SK-N-SH treated with all-trans-retinoic acid at 6 μM for 48 hours (cell line): Measurements from ENCODE around the gene ZFHX2.

Experiments
- ATAC-seq: fragments of 200-7000 bp; cut with Tn5 transposase; 3 replicates; pipeline ENCODE4 v1.9.1; 2020; ENCODE audit warnings: mild to moderate bottlenecking, moderate library complexity
- ARNTL ChIP-seq: fragments of 450-650 bp; formaldehyde crosslinking; IDR thresholded peaks from 2 replicates; pipeline ENCODE4 v1.5.0; 2020; ENCODE audit warnings: low read depth, mild to moderate bottlenecking, moderate library complexity, borderline replicate concordance
- BACH2 ChIP-seq: fragments of 250-450 bp; sonication (Bioruptor Pico); IDR thresholded peaks from 2 replicates; pipeline ENCODE4 v1.9.0; 2021; ENCODE audit warnings: mild to moderate bottlenecking, borderline replicate concordance
- CREB5 ChIP-seq: fragments of 250-450 bp; sonication (Bioruptor Pico); IDR thresholded peaks from 2 replicates; pipeline ENCODE4 v1.5.1; 2020; ENCODE audit warnings: low read depth, mild to moderate bottlenecking, moderate library complexity
- CSRNP3 ChIP-seq: fragments of 250-450 bp; sonication (Bioruptor Pico); IDR thresholded peaks from 2 replicates; pipeline ENCODE4 v1.5.1; 2021; ENCODE audit warnings: mild to moderate bottlenecking, moderate library complexity
- GLIS3 ChIP-seq: fragments of 250-450 bp; sonication (Bioruptor Pico); IDR thresholded peaks from 2 replicates; pipeline ENCODE4 v1.5.0; 2020; ENCODE audit warnings: mild to moderate bottlenecking, moderate library complexity
- ISL1 ChIP-seq: fragments of 250-450 bp; sonication (Bioruptor Pico); IDR thresholded peaks from 2 replicates; pipeline ENCODE4 v2.1.2; 2022; ENCODE audit warnings: mild to moderate bottlenecking, moderate library complexity
- OSR1 ChIP-seq: fragments of 250-450 bp; sonication (Bioruptor Pico); IDR thresholded peaks from 2 replicates; pipeline ENCODE4 v1.8.0; 2022; ENCODE audit warnings: moderate library complexity, mild to moderate bottlenecking, inconsistent platforms
- PPARA ChIP-seq: fragments of 250-450 bp; sonication (Bioruptor Pico); IDR thresholded peaks from 2 replicates; pipeline ENCODE4 v1.5.0; 2020; ENCODE audit warnings: mild to moderate bottlenecking, borderline replicate concordance
- RARB ChIP-seq: fragments of 250-450 bp; sonication (Bioruptor Pico); IDR thresholded peaks from 2 replicates; pipeline ENCODE4 v1.8.0; 2021; ENCODE audit warnings: mild to moderate bottlenecking, moderate library complexity
- SNAI2 ChIP-seq: fragments of 250-450 bp; sonication (Bioruptor Pico); IDR thresholded peaks from 2 replicates; pipeline ENCODE4 v1.5.0; 2020; ENCODE audit warnings: mild to moderate bottlenecking, moderate library complexity
- TCF4 ChIP-seq: fragments of 250-450 bp; sonication (Bioruptor Pico); IDR thresholded peaks from 2 replicates; pipeline ENCODE4 v1.8.0; 2021; ENCODE audit warnings: mild to moderate bottlenecking, moderate library complexity, borderline replicate concordance
- TOX ChIP-seq: fragments of 250-450 bp; sonication (Bioruptor Pico); IDR thresholded peaks from 2 replicates; pipeline ENCODE4 v1.8.0; 2021; ENCODE audit warnings: mild to moderate bottlenecking, moderate library complexity, borderline replicate concordance
- ZFP3 ChIP-seq: fragments of 250-450 bp; sonication (Bioruptor Pico); IDR thresholded peaks from 2 replicates; pipeline ENCODE4 v1.5.0; 2020; ENCODE audit warnings: mild to moderate bottlenecking, moderate library complexity
- ZFP30 ChIP-seq: fragments of 450-650 bp; formaldehyde crosslinking; IDR thresholded peaks from 2 replicates; pipeline ENCODE4 v1.5.0; 2022; ENCODE audit warnings: mild to moderate bottlenecking, moderate library complexity
- ZNF565 ChIP-seq: fragments of 450-650 bp; formaldehyde crosslinking; conservative IDR thresholded peaks from 2 replicates; pipeline ENCODE4 v1.5.0; 2020; ENCODE audit warnings: low read depth, mild to moderate bottlenecking, moderate library complexity
- ZNF70 ChIP-seq: fragments of 450-650 bp; formaldehyde crosslinking; IDR thresholded peaks from 2 replicates; pipeline ENCODE4 v1.5.0; 2020; ENCODE audit warnings: mild to moderate bottlenecking, moderate library complexity
- ZNF8 ChIP-seq: fragments of 450-650 bp; formaldehyde crosslinking; IDR thresholded peaks from 2 replicates; pipeline ENCODE4 v1.5.0; 2020; ENCODE audit warnings: mild to moderate bottlenecking, moderate library complexity
- TF ChIP-seq, protein P1 (sequence below): fragments of 250-450 bp; sonication (Bioruptor Pico); IDR thresholded peaks from 2 replicates; pipeline ENCODE4 v1.5.0; 2020; ENCODE audit warnings: mild to moderate bottlenecking, moderate library complexity
- TF ChIP-seq, protein P2 (sequence below): fragments of 250-450 bp; sonication (Bioruptor Pico); IDR thresholded peaks from 2 replicates; pipeline ENCODE4 v1.8.0; 2021; ENCODE audit warnings: low read depth, mild to moderate bottlenecking, moderate library complexity, borderline replicate concordance
- TF ChIP-seq, protein P3 (sequence below): fragments of 250-450 bp; sonication (Bioruptor Pico); IDR thresholded peaks from 2 replicates; pipeline ENCODE4 v1.8.0; 2020; ENCODE audit warnings: mild to moderate bottlenecking, moderate library complexity, borderline replicate concordance

ZFHX2 gene

GRCh38 chr14:23492618-23493272 is 58.8 kb downstream of the ZFHX2 start:
- no peak for ATAC-seq
- TF ChIP-seq TOX (CRISPR knock-in tag), result no peak
- no peak for TF ChIP-seq GLIS3 (CRISPR knock-in tag)
- TF ChIP-seq ARNTL (CRISPR knock-in tag), result no peak
- TF ChIP-seq, protein P1, sequence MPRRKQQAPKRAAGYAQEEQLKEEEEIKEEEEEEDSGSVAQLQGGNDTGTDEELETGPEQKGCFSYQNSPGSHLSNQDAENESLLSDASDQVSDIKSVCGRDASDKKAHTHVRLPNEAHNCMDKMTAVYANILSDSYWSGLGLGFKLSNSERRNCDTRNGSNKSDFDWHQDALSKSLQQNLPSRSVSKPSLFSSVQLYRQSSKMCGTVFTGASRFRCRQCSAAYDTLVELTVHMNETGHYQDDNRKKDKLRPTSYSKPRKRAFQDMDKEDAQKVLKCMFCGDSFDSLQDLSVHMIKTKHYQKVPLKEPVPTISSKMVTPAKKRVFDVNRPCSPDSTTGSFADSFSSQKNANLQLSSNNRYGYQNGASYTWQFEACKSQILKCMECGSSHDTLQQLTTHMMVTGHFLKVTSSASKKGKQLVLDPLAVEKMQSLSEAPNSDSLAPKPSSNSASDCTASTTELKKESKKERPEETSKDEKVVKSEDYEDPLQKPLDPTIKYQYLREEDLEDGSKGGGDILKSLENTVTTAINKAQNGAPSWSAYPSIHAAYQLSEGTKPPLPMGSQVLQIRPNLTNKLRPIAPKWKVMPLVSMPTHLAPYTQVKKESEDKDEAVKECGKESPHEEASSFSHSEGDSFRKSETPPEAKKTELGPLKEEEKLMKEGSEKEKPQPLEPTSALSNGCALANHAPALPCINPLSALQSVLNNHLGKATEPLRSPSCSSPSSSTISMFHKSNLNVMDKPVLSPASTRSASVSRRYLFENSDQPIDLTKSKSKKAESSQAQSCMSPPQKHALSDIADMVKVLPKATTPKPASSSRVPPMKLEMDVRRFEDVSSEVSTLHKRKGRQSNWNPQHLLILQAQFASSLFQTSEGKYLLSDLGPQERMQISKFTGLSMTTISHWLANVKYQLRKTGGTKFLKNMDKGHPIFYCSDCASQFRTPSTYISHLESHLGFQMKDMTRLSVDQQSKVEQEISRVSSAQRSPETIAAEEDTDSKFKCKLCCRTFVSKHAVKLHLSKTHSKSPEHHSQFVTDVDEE (CRISPR knock-in tag), result no peak
- TF ChIP-seq SNAI2 (CRISPR knock-in tag), result no peak
- TF ChIP-seq, protein P2, sequence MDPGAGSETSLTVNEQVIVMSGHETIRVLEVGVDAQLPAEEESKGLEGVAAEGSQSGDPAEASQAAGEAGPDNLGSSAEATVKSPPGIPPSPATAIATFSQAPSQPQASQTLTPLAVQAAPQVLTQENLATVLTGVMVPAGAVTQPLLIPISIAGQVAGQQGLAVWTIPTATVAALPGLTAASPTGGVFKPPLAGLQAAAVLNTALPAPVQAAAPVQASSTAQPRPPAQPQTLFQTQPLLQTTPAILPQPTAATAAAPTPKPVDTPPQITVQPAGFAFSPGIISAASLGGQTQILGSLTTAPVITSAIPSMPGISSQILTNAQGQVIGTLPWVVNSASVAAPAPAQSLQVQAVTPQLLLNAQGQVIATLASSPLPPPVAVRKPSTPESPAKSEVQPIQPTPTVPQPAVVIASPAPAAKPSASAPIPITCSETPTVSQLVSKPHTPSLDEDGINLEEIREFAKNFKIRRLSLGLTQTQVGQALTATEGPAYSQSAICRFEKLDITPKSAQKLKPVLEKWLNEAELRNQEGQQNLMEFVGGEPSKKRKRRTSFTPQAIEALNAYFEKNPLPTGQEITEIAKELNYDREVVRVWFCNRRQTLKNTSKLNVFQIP, result no peak
- TF ChIP-seq ISL1 (CRISPR knock-in tag), result no peak
- TF ChIP-seq ZNF8 (CRISPR knock-in tag), result no peak
- TF ChIP-seq CREB5 (CRISPR knock-in tag), result no peak
- TF ChIP-seq RARB (CRISPR knock-in tag), result no peak
- TF ChIP-seq PPARA (CRISPR knock-in tag), result no peak

DNA sequence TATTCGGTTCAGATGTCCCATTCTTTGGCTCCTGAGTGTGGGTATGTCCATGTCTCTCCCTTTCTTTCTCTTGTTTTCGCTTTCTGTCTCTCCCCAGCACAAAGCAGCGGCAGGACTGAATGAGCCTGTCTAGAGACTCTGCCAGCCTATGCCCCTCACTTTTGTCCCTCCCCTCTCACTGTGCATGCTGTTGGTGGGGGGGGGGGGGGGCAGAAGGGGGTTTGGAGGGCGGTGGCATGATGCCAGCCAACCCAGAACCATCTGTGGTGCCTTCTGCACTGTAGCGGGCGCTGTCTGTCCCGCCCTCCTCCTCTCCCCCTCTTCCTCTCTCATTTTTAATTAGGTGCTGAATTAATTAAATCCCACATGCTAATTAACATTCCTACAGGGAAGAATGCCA is 64.3 kb downstream of the ZFHX2 start:
- ATAC-seq, result no peak

More for the DNA sequence above, 64.3 kb downstream of the ZFHX2 start:
- TF ChIP-seq ZFP30, result no peak
- TF ChIP-seq CSRNP3 (CRISPR knock-in tag), result no peak
- no peak for TF ChIP-seq ZNF565
- TF ChIP-seq RARB (CRISPR knock-in tag), result no peak
- no peak for TF ChIP-seq ARNTL (CRISPR knock-in tag)
- TF ChIP-seq, protein P3, sequence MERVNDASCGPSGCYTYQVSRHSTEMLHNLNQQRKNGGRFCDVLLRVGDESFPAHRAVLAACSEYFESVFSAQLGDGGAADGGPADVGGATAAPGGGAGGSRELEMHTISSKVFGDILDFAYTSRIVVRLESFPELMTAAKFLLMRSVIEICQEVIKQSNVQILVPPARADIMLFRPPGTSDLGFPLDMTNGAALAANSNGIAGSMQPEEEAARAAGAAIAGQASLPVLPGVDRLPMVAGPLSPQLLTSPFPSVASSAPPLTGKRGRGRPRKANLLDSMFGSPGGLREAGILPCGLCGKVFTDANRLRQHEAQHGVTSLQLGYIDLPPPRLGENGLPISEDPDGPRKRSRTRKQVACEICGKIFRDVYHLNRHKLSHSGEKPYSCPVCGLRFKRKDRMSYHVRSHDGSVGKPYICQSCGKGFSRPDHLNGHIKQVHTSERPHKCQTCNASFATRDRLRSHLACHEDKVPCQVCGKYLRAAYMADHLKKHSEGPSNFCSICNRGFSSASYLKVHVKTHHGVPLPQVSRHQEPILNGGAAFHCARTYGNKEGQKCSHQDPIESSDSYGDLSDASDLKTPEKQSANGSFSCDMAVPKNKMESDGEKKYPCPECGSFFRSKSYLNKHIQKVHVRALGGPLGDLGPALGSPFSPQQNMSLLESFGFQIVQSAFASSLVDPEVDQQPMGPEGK (CRISPR knock-in tag), result no peak
- TF ChIP-seq, protein P1 (CRISPR knock-in tag), result no peak
- no peak for TF ChIP-seq PPARA (CRISPR knock-in tag)
- TF ChIP-seq ZNF8 (CRISPR knock-in tag), result no peak
- TF ChIP-seq, protein P2, result no peak
- TF ChIP-seq ZNF70 (CRISPR knock-in tag), result no peak
- TF ChIP-seq GLIS3 (CRISPR knock-in tag), result no peak
- TF ChIP-seq OSR1, result no peak
- no peak for TF ChIP-seq ZFP3 (CRISPR knock-in tag)
- no peak for TF ChIP-seq TCF4
- TF ChIP-seq SNAI2 (CRISPR knock-in tag), result no peak
- TF ChIP-seq BACH2 (CRISPR knock-in tag), result no peak
- TF ChIP-seq ISL1 (CRISPR knock-in tag), result no peak
